Suprapubic skin (tissue), 4 donors: ENCODE results near the gene PGK1.
"Not testable (repeated sequence)": the region's sequence is repeated elsewhere in the genome, so short reads cannot be mapped to it uniquely, and the experiment has no call there.

Experiments used
- EP300 ChIP-seq: sonication (generic); formaldehyde crosslinking; IDR thresholded peaks from one replicate; pipeline ENCODE4 v1.6.1; 2017; ENCODE audit warnings: antibody characterized with exemption
- POLR2A ChIP-seq, 2 donors: fragments of 450-650 bp; IDR thresholded peaks; one replicate each; pipeline ENCODE4 v1.6.1; 2017; ENCODE audit warnings: antibody characterized with exemption in 2 of 2, mild to moderate bottlenecking in 2 of 2, moderate library complexity in 2 of 2
- POLR2AphosphoS5 ChIP-seq, 3 donors: sonication (generic); formaldehyde crosslinking; IDR thresholded peaks; one replicate each; pipeline ENCODE4 v1.6.1; 2017; ENCODE audit warnings: antibody characterized with exemption in 3 of 3

DNA sequence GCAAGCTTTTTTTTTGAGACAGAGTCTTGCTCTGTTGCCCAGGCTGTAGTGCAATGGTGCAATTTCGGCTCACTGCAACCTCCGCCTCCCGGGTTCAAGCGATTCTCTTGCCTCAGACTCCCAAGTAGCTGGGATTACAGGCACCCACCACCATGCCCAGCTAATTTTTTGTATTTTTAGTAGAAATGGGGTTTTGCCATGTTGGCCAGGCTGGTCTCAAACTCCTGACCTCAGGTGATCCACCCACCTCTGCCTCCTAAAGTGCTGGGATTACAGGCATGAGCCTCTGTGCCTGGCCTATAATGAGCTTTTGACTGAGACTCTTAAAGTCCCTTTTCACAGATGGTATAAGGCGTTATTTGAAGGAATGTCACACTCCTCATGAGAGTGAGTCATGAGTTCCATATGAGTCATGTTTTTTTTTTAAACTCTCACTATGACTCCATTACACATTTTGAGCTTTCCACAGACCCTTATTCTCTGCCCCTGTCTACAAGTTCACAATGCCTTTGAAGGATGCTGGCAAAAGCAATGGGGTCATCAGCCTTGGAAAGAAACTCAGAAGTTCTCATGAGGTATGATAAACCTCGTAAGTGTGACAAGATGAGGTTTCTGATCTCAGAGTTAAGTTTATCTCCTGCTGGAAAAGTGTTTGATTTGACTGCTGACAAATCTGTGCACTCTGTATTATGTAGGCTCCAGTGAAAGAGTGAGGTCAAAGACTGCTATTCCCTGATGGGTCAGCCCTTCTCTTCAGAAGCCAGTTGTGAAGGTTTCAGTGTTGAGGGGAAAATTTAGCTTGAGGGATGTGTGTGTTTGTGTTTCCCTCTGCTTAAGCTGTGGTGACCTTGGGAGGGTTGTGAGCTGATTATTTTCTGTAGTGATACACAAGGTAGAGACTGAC, 39.1 kb upstream of the PGK1 start:
- not testable (repeated sequence) for TF ChIP-seq POLR2A (IDR thresholded peaks at IDR 0.05); EP300; POLR2AphosphoS5 (IDR thresholded peaks at IDR 0.05)
